ENCODE results near the gene CCDC146.

DNA sequence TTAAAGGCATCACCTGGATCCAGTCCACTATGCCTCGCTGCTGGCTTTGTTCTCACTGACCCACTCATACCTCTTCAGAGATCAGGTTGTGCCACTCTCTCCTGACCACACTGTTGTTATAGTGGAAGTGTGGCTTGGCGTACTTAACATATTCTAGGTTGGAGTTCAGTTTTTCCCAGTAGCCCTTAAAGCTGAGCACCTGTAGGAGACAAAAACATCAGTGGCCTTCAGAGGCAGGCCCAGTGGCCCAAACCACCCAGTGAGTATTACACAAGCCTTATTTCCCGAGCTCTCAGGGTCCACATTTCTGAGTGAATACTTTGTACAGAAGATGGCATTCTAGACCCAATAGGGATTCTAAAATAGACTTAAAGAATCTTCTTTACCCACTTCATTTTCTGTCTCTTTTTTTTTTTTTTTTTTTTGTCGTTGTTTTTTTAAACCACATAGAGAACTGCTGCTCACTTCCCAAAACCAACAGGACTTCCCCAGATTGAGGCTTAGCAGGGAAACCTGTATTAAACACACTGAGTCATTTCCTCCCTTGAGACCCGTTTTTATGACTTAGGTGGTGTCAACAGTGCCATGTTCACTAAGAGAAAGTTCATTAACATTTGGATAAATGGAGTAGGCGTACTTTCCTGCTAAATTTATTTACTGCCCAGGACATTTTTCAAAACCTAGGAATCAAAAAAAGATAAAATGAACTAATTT, 207.9 kb downstream of the CCDC146 start:
- TF ChIP-seq, protein P1, sequence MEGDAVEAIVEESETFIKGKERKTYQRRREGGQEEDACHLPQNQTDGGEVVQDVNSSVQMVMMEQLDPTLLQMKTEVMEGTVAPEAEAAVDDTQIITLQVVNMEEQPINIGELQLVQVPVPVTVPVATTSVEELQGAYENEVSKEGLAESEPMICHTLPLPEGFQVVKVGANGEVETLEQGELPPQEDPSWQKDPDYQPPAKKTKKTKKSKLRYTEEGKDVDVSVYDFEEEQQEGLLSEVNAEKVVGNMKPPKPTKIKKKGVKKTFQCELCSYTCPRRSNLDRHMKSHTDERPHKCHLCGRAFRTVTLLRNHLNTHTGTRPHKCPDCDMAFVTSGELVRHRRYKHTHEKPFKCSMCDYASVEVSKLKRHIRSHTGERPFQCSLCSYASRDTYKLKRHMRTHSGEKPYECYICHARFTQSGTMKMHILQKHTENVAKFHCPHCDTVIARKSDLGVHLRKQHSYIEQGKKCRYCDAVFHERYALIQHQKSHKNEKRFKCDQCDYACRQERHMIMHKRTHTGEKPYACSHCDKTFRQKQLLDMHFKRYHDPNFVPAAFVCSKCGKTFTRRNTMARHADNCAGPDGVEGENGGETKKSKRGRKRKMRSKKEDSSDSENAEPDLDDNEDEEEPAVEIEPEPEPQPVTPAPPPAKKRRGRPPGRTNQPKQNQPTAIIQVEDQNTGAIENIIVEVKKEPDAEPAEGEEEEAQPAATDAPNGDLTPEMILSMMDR (IDR thresholded peaks at IDR 0.05): no peak
- no peak for TF ChIP-seq POLR2A (IDR thresholded peaks at IDR 0.05)
